Tibial artery (tissue), 4 donors: ENCODE results near the gene PIP4K2A.
A peak's percentile ranks its signal among the peaks of the same experiment; 100 is the strongest.

Source experiments
- DNase-seq, 2 donors: peaks; one replicate each; pipeline ENCODE4 v3.0.0-alpha.2; 2019
- H3K27ac ChIP-seq, 2 donors: fragments of 200-600 bp; sonication (generic) in 1 of 2; 1 replicate in 1 of 2; 2 replicates in 1 of 2; pipeline ENCODE4 v1.5.1; 2018 to 2019; ENCODE audit warnings: mild to moderate bottlenecking in 1 of 2
- H3K27me3 ChIP-seq, 2 donors: fragments of 200-600 bp; sonication (generic) in 1 of 2; one replicate each; pipeline versions ENCODE4 v1.5.1 to v1.6.0; 2016 to 2019
- H3K36me3 ChIP-seq, 3 donors: fragments of 200-600 bp; sonication (generic) in 2 of 3; one replicate each; pipeline ENCODE4 v1.5.1; 2016 to 2019; ENCODE audit warnings: mild to moderate bottlenecking in 2 of 3
- H3K4me1 ChIP-seq, 4 donors: fragments of 200-600 bp; sonication (generic) in 2 of 4; 1 replicate in 3 of 4; 2 replicates in 1 of 4; pipeline ENCODE4 v1.5.1; 2016 to 2019
- H3K4me3 ChIP-seq, 2 donors: fragments of 200-600 bp; sonication (generic) in 1 of 2; 1 replicate in 1 of 2; 2 replicates in 1 of 2; pipeline ENCODE4 v1.5.1; 2018 to 2019; ENCODE audit warnings: mild to moderate bottlenecking in 2 of 2
- H3K9me3 ChIP-seq, 3 donors: fragments of 200-600 bp; sonication (generic) in 1 of 3; one replicate each; pipeline ENCODE4 v1.5.1; 2016 to 2019
- intact Hi-C: fragments of 100-400 bp; cut with DNase I; formaldehyde crosslinking; loops from one replicate; pipeline ENCODE4 v1.15.0; 2023; ENCODE audit warnings: low total_unique reads
- TF ChIP-seq, protein P1 (sequence below), 2 experiments: fragments of 200-600 bp in 1 of 2; fragments of 450-650 bp in 1 of 2; IDR thresholded peaks; one replicate each; pipeline ENCODE4 v1.5.1; 2017 to 2019; ENCODE audit warnings: antibody characterized with exemption in 2 of 2, mild to moderate bottlenecking in 1 of 2, moderate library complexity in 1 of 2

The PIP4K2A gene

GRCh38 chr10:22607261-22607660, 107.1 kb downstream of the PIP4K2A start:
- TF ChIP-seq, protein P1, sequence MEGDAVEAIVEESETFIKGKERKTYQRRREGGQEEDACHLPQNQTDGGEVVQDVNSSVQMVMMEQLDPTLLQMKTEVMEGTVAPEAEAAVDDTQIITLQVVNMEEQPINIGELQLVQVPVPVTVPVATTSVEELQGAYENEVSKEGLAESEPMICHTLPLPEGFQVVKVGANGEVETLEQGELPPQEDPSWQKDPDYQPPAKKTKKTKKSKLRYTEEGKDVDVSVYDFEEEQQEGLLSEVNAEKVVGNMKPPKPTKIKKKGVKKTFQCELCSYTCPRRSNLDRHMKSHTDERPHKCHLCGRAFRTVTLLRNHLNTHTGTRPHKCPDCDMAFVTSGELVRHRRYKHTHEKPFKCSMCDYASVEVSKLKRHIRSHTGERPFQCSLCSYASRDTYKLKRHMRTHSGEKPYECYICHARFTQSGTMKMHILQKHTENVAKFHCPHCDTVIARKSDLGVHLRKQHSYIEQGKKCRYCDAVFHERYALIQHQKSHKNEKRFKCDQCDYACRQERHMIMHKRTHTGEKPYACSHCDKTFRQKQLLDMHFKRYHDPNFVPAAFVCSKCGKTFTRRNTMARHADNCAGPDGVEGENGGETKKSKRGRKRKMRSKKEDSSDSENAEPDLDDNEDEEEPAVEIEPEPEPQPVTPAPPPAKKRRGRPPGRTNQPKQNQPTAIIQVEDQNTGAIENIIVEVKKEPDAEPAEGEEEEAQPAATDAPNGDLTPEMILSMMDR (IDR thresholded peaks at IDR 0.05) = no peak
- intact Hi-C loops = no loop called here
- Histone ChIP-seq H3K36me3 (peaks cover 16 to 25% (median 21%) of the 10 kb centered on the region in 3 donors), H3K4me1 (no peaks in the 10 kb centered on the region), H3K27ac (no peak overlapping the region), H3K4me3 (no peak overlapping the region), H3K9me3 (no peaks in the 10 kb centered on the region), H3K27me3 (no peaks in the 10 kb centered on the region)
- no peak for DNase-seq

DNA sequence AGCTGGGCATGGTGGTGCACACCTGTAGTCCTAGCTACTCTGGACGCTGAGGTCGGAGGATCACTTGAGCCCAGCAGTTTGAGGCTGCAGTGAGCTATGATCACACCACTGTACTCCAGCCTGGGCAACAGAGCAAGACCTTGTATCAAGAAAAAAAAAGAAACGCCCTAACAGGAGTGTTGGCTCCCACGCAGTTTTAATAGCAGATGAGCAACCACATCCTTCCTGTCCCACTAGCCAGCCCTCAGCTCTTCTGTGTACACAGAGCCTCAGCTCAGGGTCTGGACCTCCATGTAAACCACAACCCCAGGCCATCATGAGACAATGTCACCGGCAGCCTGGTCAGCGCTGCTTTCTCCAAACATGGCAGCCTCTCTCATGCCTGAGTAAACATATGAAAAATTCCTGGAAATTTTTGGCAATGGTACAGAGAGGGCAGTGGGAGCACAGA, 108.2 kb downstream of the PIP4K2A start:
- DNase-seq = peak in 1 of 2 donors; percentile 56
- H3K4me3 ChIP-seq = no peak overlapping the region
- peaks cover 16 to 25% (median 24%) of the 10 kb centered on the region in 3 donors for H3K36me3 ChIP-seq
- no peaks in the 10 kb centered on the region for H3K27me3 ChIP-seq
- TF ChIP-seq, protein P1 (IDR thresholded peaks at IDR 0.05) = no peak
- intact Hi-C loops = no loop called here
- no peak overlapping the region for H3K27ac ChIP-seq
- no peaks in the 10 kb centered on the region for H3K9me3 ChIP-seq
- H3K4me1 ChIP-seq = no peaks in the 10 kb centered on the region

- Histone ChIP-seq H3K9me3 (no peaks in the 10 kb centered on the region), H3K4me1 (no peaks in the 10 kb centered on the region), H3K27ac (no peak overlapping the region), H3K27me3 (no peaks in the 10 kb centered on the region), H3K4me3 (no peak overlapping the region), H3K36me3 (peaks cover 16 to 28% (median 25%) of the 10 kb centered on the region in 3 donors)
- no peak for DNase-seq
- TF ChIP-seq, protein P1 (IDR thresholded peaks at IDR 0.05) = no peak
- intact Hi-C loops = no loop called here
These were observed 109.2 kb downstream of the PIP4K2A start for GRCh38 chr10:22605168-22605567.

DNA sequence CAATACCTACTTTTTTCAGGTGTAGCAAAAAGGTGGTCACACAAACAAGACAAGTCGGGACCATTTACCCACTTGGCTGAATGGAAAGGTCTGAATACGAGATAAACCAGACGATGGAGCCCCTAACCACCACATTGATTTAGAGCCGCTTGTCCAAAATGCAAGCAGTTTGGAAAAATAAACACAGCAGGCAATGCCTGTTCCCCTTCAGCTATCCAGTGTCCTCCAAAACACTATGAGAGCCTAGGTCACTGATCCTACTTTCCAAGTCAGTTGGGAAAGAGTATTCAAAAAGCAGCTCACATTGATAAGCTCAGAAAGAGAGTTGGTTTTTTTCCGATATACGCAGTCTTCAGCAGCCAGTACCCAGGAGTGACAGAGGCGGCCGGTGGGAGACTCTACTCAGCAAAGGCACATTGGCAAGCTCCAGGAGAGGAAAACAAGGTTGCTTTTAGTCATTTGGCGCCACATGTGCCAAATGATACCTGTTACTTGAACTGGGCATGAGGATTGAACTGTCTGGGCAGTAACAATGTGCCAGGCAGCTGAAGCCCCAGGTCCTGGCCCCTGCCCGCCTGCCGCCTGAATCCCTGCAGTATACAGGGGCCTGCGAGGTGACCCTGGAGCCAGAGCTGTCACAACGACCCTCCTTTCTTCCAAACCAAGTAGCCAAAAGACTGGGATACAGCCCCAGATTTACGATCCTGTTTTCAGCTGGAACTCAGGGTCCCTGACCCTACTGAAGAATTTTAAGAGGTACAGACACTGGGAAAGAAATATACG, 109.8 kb downstream of the PIP4K2A start:
- Histone ChIP-seq H3K4me1 (peaks cover 0 to 5% (median 0%) of the 10 kb centered on the region in 4 donors), H3K27ac (no peak overlapping the region)

GRCh38 chr10:22603581-22603980, 110.8 kb downstream of the PIP4K2A start:
- Histone ChIP-seq H3K27me3 (no peaks in the 10 kb centered on the region), H3K36me3 (peaks cover 13 to 22% (median 16%) of the 10 kb centered on the region in 3 donors)

More for the DNA sequence above, 109.8 kb downstream of the PIP4K2A start:
- intact Hi-C loops = no loop called here
- TF ChIP-seq, protein P1 (IDR thresholded peaks at IDR 0.05) = no peak
- no peaks in the 10 kb centered on the region for H3K9me3 ChIP-seq
- no peak overlapping the region for H3K4me3 ChIP-seq
- DNase-seq = no peak
- peaks cover 16 to 29% (median 25%) of the 10 kb centered on the region in 3 donors for H3K36me3 ChIP-seq
- H3K27me3 ChIP-seq = no peaks in the 10 kb centered on the region

More at GRCh38 chr10:22603581-22603980, 110.8 kb downstream of the PIP4K2A start:
- Histone ChIP-seq H3K9me3 (no peaks in the 10 kb centered on the region), H3K27ac (no peak overlapping the region), H3K4me3 (no peak overlapping the region), H3K4me1 (peaks cover 0 to 11% (median 2%) of the 10 kb centered on the region in 4 donors)
- no peak for DNase-seq
- intact Hi-C loops = no loop called here
- TF ChIP-seq, protein P1 (IDR thresholded peaks at IDR 0.05) = no peak
